ENCODE results near the gene GRM5.
"Not testable (repeated sequence)": the region's sequence is repeated elsewhere in the genome, so short reads cannot be mapped to it uniquely, and the experiment has no call there.

The GRM5 gene

GRCh38 chr11:88480223-88480622, 585.6 kb downstream of the GRM5 start:
- DNase-seq (ENCODE audit: low read depth, low spot score) = no peak

GRCh38 chr11:88478136-88478815, 587.5 kb downstream of the GRM5 start:
- DNase-seq (ENCODE audit: low read depth, low spot score) = no peak
- H3K4me3 ChIP-seq (ENCODE audit: low read length) = no peak overlapping the region

More at GRCh38 chr11:88480223-88480622, 585.6 kb downstream of the GRM5 start:
- H3K4me3 ChIP-seq (ENCODE audit: low read length) = no peak overlapping the region

GRCh38 chr11:88475991-88476418, 589.8 kb downstream of the GRM5 start:
- no peak overlapping the region for H3K4me3 ChIP-seq (ENCODE audit: low read length)
- no peak for DNase-seq (ENCODE audit: low read depth, low spot score)

GRCh38 chr11:88474655-88475054, 591.1 kb downstream of the GRM5 start:
- H3K4me3 ChIP-seq (ENCODE audit: low read length) = no peak overlapping the region
- DNase-seq (ENCODE audit: low read depth, low spot score) = no peak

- DNase-seq (ENCODE audit: low read depth, low spot score) = no peak
- no peak overlapping the region for H3K4me3 ChIP-seq (ENCODE audit: low read length)
Observed at GRCh38 chr11:88469561-88470225, 596.1 kb downstream of the GRM5 start.

- H3K4me3 ChIP-seq (ENCODE audit: low read length) = no peak overlapping the region
- DNase-seq (ENCODE audit: low read depth, low spot score) = no peak
Observed at GRCh38 chr11:88464528-88464927, 601.3 kb downstream of the GRM5 start.

- H3K4me3 ChIP-seq (ENCODE audit: low read length) = not testable (repeated sequence)
- DNase-seq (ENCODE audit: low read depth, low spot score) = peak; percentile 52
Observed at GRCh38 chr11:88463301-88463700, 602.5 kb downstream of the GRM5 start.

- not testable (repeated sequence) for H3K4me3 ChIP-seq (ENCODE audit: low read length); DNase-seq (ENCODE audit: low read depth, low spot score)
Observed at GRCh38 chr11:88458047-88458446, 607.7 kb downstream of the GRM5 start.

GRCh38 chr11:88455974-88456373, 609.8 kb downstream of the GRM5 start:
- DNase-seq (ENCODE audit: low read depth, low spot score) = no peak

GRCh38 chr11:88454881-88455280, 610.9 kb downstream of the GRM5 start:
- H3K4me3 ChIP-seq (ENCODE audit: low read length) = no peak overlapping the region
- DNase-seq (ENCODE audit: low read depth, low spot score) = no peak

More at GRCh38 chr11:88455974-88456373, 609.8 kb downstream of the GRM5 start:
- no peak overlapping the region for H3K4me3 ChIP-seq (ENCODE audit: low read length)
